Nephron (organoid): ENCODE measurements around the gene LPIN2.

Experiments used
- H3K27ac Mint-ChIP-seq, 3 experiments: 2 replicates each; pipeline ENCODE4 v1.8.0; 2020; ENCODE audit warnings: mixed read lengths in 3 of 3, mild to moderate bottlenecking in 2 of 3, moderate library complexity in 1 of 3
- H3K27me3 Mint-ChIP-seq: 2 replicates; pipeline ENCODE4 v1.8.0; 2021; ENCODE audit warnings: low read depth, mild to moderate bottlenecking, moderate library complexity, mixed read lengths
- H3K36me3 Mint-ChIP-seq: 2 replicates; pipeline ENCODE4 v1.8.0; 2020; ENCODE audit warnings: low read depth, mixed read lengths
- H3K4me1 Mint-ChIP-seq: 2 replicates; pipeline ENCODE4 v1.8.0; 2020; ENCODE audit warnings: mixed read lengths
- H3K4me3 Mint-ChIP-seq, 3 experiments: 2 replicates each; pipeline ENCODE4 v1.8.0; 2020; ENCODE audit warnings: mild to moderate bottlenecking in 3 of 3, mixed read lengths in 3 of 3, moderate library complexity in 2 of 3
- H3K9me3 Mint-ChIP-seq: 2 replicates; pipeline ENCODE4 v1.8.0; 2020; ENCODE audit warnings: mixed read lengths
- CTCF ChIP-seq, 3 experiments: fragments of 200-600 bp; sonication (generic); IDR thresholded peaks; one replicate each; pipeline ENCODE4 v1.5.0; 2021; ENCODE audit warnings: antibody characterized with exemption in 3 of 3; ENCODE audit not compliant: unreplicated experiment in 3 of 3

The LPIN2 gene

DNA sequence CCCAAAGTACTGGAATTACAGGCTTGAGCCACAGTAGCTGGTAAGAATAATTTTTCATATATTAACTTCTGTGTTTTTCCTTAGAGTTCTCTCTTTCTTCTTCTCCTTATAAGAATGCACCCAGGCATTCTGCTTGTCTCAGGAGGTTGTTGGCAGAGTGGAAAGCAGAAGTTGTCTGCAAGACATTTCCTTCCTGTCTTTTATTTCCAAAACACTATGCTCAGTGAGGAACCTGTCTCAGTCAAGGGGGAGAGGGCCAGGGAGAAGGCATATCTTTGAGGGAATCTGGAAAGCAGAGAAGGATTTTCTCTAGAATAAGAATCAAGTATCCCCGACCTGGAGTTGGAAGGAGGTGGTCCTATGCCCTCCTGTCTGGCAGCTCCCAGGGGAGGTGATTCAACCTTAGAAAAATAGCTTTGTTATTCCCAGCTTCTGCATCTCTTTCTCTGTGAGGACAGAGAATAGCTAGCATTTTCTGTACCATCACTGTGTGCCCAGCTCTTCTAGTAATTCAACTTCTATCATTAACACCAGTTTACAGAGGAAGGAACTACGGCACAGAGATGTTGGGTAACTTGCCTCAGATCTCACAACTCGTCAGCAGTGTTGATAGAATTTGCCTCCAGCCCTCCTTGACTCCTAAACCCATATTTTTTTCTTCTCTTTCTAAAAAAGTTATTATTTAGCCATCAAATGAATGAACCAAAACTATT lies 3.8 kb upstream of the LPIN2 start:
- Mint-ChIP-seq H3K4me1 (peaks cover 24% of the 10 kb centered on the region), H3K4me3 (no peak overlapping the region), H3K27me3 (no peaks in the 10 kb centered on the region), H3K9me3 (no peaks in the 10 kb centered on the region), H3K27ac (peak overlapping the region in 2 of 3 experiments; percentile 4 to 67), H3K36me3 (peaks cover 3% of the 10 kb centered on the region)
- TF ChIP-seq CTCF (IDR thresholded peaks at IDR 0.05; ENCODE audit: unreplicated experiment in 3 of 3): no peak

- no peak for TF ChIP-seq CTCF (IDR thresholded peaks at IDR 0.05; ENCODE audit: unreplicated experiment in 3 of 3)
- Mint-ChIP-seq H3K4me1 (peaks cover 27% of the 10 kb centered on the region), H3K36me3 (peaks cover 8% of the 10 kb centered on the region), H3K9me3 (no peaks in the 10 kb centered on the region), H3K4me3 (peak overlapping the region in 2 of 3 experiments; percentile 8 to 10), H3K27me3 (no peaks in the 10 kb centered on the region), H3K27ac (peak overlapping the region; percentile 10 to 58 (median 35))
Observed at GRCh38 chr18:3015851-3016250, 2.9 kb upstream of the LPIN2 start.

DNA sequence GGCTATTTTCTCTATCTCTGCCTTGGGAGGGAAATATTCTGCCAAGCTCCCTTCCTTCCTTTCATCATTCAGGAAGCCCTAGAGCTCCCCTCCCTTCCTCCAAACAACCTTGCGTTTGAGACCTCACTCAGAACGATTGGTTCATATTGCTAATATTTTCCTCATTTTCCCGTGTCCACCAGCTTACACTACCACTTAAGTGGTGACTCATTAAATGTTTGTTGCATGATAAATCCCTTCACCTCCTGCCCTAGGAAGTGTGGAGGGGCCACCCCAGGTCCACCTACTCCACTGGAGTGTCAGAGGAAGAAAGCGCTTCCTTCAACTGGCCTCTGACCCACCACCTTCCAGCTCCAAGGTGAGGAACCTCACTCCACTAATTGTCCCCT lies 2.3 kb upstream of the LPIN2 start:
- Mint-ChIP-seq H3K9me3 (no peaks in the 10 kb centered on the region), H3K27ac (peak overlapping the region; percentile 35 to 58 (median 54)), H3K36me3 (peaks cover 14% of the 10 kb centered on the region), H3K4me3 (peak overlapping the region; percentile 43 to 64 (median 59)), H3K27me3 (no peaks in the 10 kb centered on the region), H3K4me1 (peaks cover 31% of the 10 kb centered on the region)
- no peak for TF ChIP-seq CTCF (IDR thresholded peaks at IDR 0.05; ENCODE audit: unreplicated experiment in 3 of 3)

GRCh38 chr18:3014503-3015203 lies 1.7 kb upstream of the LPIN2 start:
- H3K4me3 Mint-ChIP-seq: peak overlapping the region; percentile 43 to 64 (median 59)
- H3K27me3 Mint-ChIP-seq: no peaks in the 10 kb centered on the region
- peak overlapping the region; percentile 35 to 58 (median 54) for H3K27ac Mint-ChIP-seq
- peaks cover 35% of the 10 kb centered on the region for H3K4me1 Mint-ChIP-seq
- peaks cover 20% of the 10 kb centered on the region for H3K36me3 Mint-ChIP-seq
- TF ChIP-seq CTCF (IDR thresholded peaks at IDR 0.05; ENCODE audit: unreplicated experiment in 3 of 3): no peak
- no peaks in the 10 kb centered on the region for H3K9me3 Mint-ChIP-seq

DNA sequence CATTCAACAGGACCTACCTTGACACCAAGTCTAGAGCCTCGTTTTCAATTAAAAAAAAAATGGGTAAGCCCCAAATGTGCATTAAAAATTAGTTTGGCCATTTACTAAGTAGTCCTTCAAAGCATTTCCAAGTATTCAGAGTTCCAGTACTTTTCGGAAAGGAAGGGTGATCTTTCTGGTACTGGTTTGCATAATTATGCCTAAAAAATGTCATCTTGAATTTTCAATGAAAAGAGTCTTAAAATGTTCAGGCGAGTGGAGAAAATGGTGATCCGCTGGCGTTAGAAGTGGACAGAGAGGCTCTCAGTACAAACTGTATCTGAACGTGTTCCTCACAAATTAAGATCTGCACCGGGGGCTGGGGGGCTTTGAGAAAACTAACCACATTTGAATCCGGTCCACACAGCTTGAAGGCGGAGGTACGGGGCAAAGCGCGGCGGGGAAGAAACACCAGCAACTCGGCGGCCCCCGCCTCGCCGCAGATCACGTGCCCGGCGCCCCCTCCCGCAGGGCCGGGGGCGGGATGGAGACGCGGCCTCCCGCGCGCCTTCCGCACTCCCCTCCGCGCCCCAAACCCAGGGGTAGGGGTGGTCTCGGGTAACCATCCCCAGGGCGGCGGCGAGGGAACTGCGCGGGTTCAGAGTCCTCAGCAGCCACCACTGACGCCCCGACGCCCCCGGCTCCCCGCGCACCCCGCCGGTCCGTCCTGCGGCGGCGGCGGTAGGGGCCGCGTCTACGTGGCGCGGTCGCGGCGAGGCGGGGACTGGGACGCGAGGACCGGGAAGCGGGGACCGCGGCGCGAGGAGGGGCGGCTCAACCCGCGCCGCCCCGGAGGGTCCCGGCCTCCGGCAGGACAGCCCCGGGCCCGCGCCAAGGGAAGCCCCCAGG lies 564 bp downstream of the LPIN2 start:
- Mint-ChIP-seq H3K36me3 (peaks cover 35% of the 10 kb centered on the region), H3K4me3 (peak overlapping the region; percentile 86 to 100 (median 95)), H3K27me3 (no peaks in the 10 kb centered on the region), H3K4me1 (peaks cover 38% of the 10 kb centered on the region), H3K9me3 (no peaks in the 10 kb centered on the region), H3K27ac (peak overlapping the region; percentile 91 to 97 (median 96))
- TF ChIP-seq CTCF (IDR thresholded peaks at IDR 0.05; ENCODE audit: unreplicated experiment in 3 of 3): no peak
